Effector memory CD4-positive, alpha-beta T cell (primary cell): Measurements from ENCODE around the gene AFF1.
"Not testable (repeated sequence)": the region's sequence is repeated elsewhere in the genome, so short reads cannot be mapped to it uniquely, and the experiment has no call there.

Experiments
- DNase-seq, 3 donors: peaks; one replicate each; pipeline ENCODE4 v3.0.0-alpha.2; 2020
- H3K27ac ChIP-seq: 2 replicates; pipeline ENCODE4 v1.7.0; 2013; ENCODE audit warnings: mild to moderate bottlenecking, low read length, moderate library complexity; ENCODE audit not compliant: insufficient read depth, poor library complexity, severe bottlenecking
- H3K27me3 ChIP-seq: replicated peaks from 2 replicates; pipeline ENCODE4 v1.7.0; 2013; ENCODE audit warnings: mild to moderate bottlenecking, low read length; ENCODE audit not compliant: insufficient read depth, control insufficient read depth, poor library complexity, severe bottlenecking
- H3K36me3 ChIP-seq: 2 replicates; pipeline ENCODE4 v1.7.0; 2013; ENCODE audit warnings: mild to moderate bottlenecking, low read length, moderate library complexity; ENCODE audit not compliant: control insufficient read depth, insufficient read depth
- H3K4me1 ChIP-seq: 2 replicates; pipeline ENCODE4 v1.7.0; 2013; ENCODE audit warnings: low read length, mild to moderate bottlenecking; ENCODE audit not compliant: control insufficient read depth, insufficient read depth, poor library complexity, severe bottlenecking
- H3K4me3 ChIP-seq: 2 replicates; pipeline ENCODE4 v1.7.0; 2013; ENCODE audit warnings: low read length, low read depth, mild to moderate bottlenecking; ENCODE audit not compliant: insufficient read depth, poor library complexity, severe bottlenecking
- H3K9me3 ChIP-seq: 2 replicates; pipeline ENCODE4 v1.7.0; 2013; ENCODE audit warnings: mild to moderate bottlenecking, low read length, moderate library complexity; ENCODE audit not compliant: control insufficient read depth

Gene AFF1

DNA sequence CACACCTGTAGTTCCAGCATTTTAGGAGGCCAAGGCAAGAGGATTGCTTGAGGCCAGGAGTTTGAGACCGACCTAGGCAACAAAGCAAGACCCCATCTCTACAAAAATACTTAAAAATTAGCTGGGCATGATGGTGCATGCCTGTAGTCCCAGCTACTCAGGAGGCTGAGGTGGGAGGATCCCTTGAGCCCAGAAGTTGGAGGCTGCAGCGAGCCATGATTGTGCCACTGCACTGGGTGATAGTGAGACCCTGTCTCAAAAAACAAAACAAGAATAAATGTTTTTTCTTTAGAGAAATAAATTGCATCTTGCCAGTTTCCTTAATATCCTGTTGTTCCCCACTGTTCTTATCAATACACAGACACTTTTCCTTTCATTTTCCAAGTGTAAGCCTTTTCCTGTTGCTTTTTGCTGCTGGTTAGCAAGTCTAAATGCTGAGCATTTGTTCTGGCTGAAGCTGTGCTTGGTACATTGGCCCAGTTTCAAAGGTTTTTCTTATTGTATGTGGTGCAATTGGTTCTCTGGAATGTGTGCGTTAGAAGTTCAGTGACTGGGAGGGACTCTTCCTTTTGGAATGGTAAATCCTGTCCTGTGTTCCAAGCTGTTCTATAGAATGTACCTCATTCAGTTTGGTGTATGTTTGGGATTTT lies 98.2 kb downstream of the AFF1 start:
- no peaks in the 10 kb centered on the region for H3K4me1 ChIP-seq
- H3K27ac ChIP-seq = no peak overlapping the region
- no peak for DNase-seq
- H3K4me3 ChIP-seq = no peak overlapping the region
- H3K27me3 ChIP-seq = no peaks in the 10 kb centered on the region
- H3K36me3 ChIP-seq = no peaks in the 10 kb centered on the region
- no peaks in the 10 kb centered on the region for H3K9me3 ChIP-seq

GRCh38 chr4:87033902-87034301 lies 99.1 kb downstream of the AFF1 start:
- Histone ChIP-seq H3K4me3 (no peak overlapping the region), H3K9me3 (no peaks in the 10 kb centered on the region), H3K27me3 (no peaks in the 10 kb centered on the region), H3K27ac (no peak overlapping the region), H3K36me3 (no peaks in the 10 kb centered on the region), H3K4me1 (no peaks in the 10 kb centered on the region)
- no peak for DNase-seq

DNA sequence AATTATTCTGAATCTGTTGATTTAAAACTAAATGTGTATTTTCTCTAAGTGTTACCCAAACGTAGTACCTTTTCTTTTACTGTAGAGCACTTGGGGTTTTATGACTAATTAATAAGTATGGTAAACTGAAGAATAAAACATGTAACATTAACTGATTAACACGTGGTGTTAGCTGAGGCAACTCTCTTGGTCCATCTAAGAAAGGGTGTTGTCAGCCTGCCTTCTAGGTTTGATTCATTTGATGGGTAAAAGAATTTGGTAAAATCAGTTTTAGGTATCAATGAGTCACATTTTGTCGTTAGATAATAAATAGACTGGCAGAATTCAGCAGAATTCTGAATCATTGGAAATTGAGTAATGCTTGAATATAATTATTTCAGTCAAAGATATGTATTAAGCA lies 99.7 kb downstream of the AFF1 start:
- Histone ChIP-seq H3K9me3 (no peaks in the 10 kb centered on the region), H3K27me3 (no peaks in the 10 kb centered on the region), H3K4me3 (no peak overlapping the region), H3K4me1 (no peaks in the 10 kb centered on the region), H3K27ac (no peak overlapping the region), H3K36me3 (no peaks in the 10 kb centered on the region)
- no peak for DNase-seq

- Histone ChIP-seq H3K4me1 (no peaks in the 10 kb centered on the region), H3K4me3 (no peak overlapping the region)
- DNase-seq = no peak
These were observed 101.2 kb downstream of the AFF1 start for GRCh38 chr4:87035881-87036509.

DNA sequence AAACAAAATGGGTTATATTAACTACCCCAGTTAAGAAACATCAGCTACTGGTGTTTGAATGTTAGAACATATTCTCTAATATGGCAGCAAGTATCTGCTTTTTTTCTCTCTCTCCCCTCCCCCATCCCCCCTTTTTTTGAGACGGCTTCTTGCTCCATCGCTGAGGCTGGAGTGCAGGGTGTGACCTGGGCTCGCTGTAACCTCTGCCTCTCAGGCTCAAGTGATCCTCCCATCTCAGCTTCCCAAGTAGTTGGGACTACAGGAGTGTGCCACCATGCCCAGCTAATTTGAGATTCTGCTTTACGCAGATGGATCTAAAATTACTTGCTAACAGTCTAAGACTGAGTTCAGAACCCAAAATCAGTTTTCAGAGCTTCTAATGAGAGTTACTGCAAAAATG lies 101.9 kb downstream of the AFF1 start:
- no peak for DNase-seq
- Histone ChIP-seq H3K4me3 (no peak overlapping the region), H3K36me3 (no peaks in the 10 kb centered on the region), H3K4me1 (no peaks in the 10 kb centered on the region), H3K27ac (no peak overlapping the region), H3K9me3 (no peaks in the 10 kb centered on the region), H3K27me3 (no peaks in the 10 kb centered on the region)

More at GRCh38 chr4:87035881-87036509, 101.2 kb downstream of the AFF1 start:
- no peaks in the 10 kb centered on the region for H3K9me3 ChIP-seq
- H3K27me3 ChIP-seq = no peaks in the 10 kb centered on the region
- H3K27ac ChIP-seq = no peak overlapping the region
- no peaks in the 10 kb centered on the region for H3K36me3 ChIP-seq

DNA sequence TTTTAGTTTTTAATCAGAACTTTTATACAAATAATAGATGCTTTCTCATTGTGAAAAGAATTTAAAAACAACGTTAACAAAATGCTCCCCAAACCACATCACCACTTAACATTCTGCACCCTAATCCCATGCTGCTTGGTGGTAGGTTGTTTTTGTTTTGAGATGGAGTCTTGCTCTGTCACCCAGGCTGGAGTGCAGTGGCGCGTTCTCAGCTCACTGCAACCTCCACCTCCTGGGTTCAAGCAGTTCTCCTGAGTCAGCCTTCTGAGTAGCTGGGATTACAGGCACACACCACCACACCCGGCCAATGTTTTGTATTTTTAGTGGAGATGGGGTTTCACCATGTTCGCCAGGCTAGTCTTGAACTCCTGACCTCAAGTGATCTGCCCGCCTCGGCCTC lies 102.4 kb downstream of the AFF1 start:
- H3K36me3 ChIP-seq, H3K4me1 ChIP-seq, H3K4me3 ChIP-seq, H3K27me3 ChIP-seq, H3K27ac ChIP-seq, DNase-seq, H3K9me3 ChIP-seq: not testable (repeated sequence)

- Histone ChIP-seq H3K4me1 (no peaks in the 10 kb centered on the region), H3K27ac (no peak overlapping the region), H3K27me3 (no peaks in the 10 kb centered on the region), H3K4me3 (no peak overlapping the region), H3K36me3 (no peaks in the 10 kb centered on the region), H3K9me3 (no peaks in the 10 kb centered on the region)
- DNase-seq = no peak
These were observed 103.0 kb downstream of the AFF1 start for GRCh38 chr4:87037671-87038334.

GRCh38 chr4:87038837-87039615 lies 104.2 kb downstream of the AFF1 start:
- Histone ChIP-seq H3K27ac (no peak overlapping the region), H3K4me1 (no peaks in the 10 kb centered on the region), H3K27me3 (no peaks in the 10 kb centered on the region), H3K4me3 (no peak overlapping the region), H3K36me3 (no peaks in the 10 kb centered on the region), H3K9me3 (no peaks in the 10 kb centered on the region)
- no peak for DNase-seq

- no peak for DNase-seq
- Histone ChIP-seq H3K4me1 (no peaks in the 10 kb centered on the region), H3K27me3 (no peaks in the 10 kb centered on the region), H3K9me3 (no peaks in the 10 kb centered on the region), H3K4me3 (no peak overlapping the region), H3K36me3 (no peaks in the 10 kb centered on the region), H3K27ac (no peak overlapping the region)
These were observed 106.3 kb downstream of the AFF1 start for GRCh38 chr4:87041141-87041540.

GRCh38 chr4:87042221-87042620 lies 107.4 kb downstream of the AFF1 start:
- no peaks in the 10 kb centered on the region for H3K27me3 ChIP-seq
- H3K4me1 ChIP-seq = no peaks in the 10 kb centered on the region
- no peaks in the 10 kb centered on the region for H3K9me3 ChIP-seq
- peaks cover 9% of the 10 kb centered on the region for H3K36me3 ChIP-seq
- DNase-seq = no peak
- no peak overlapping the region for H3K27ac ChIP-seq
- H3K4me3 ChIP-seq = no peak overlapping the region
